Activated CD4-positive, alpha-beta T cell treated with anti-CD3 and anti-CD28 coated beads, Interleukin-2, amount 50 U/mL, for 1 hour (primary cell): ENCODE measurements around the gene SIPA1L3.
A peak's percentile ranks its signal among the peaks of the same experiment; 100 is the strongest.
"Not testable (repeated sequence)": the region's sequence is repeated elsewhere in the genome, so short reads cannot be mapped to it uniquely, and the experiment has no call there.

Experiments used
- DNase-seq: peaks from one replicate; pipeline ENCODE4 v3.0.0-alpha.2; 2020

SIPA1L3 gene

DNA sequence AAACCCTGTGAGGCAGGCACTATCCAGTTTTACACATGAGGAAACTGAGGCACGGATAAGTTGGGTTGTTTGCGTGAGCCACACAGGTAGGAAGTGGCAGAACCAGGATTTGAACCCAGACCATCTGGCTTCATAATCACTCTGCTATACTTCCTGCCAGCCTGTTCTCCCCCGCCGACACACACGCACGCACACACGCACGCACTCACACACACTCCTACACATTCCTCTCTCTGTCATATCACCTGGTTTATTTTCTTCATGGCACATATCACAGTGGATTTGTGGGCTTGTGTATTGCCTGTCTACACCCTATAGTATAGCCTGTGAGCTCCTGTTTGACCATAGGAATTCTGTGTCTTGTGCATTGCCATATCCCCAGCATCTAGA is 140.0 kb downstream of the SIPA1L3 start:
- DNase-seq: no peak

DNA sequence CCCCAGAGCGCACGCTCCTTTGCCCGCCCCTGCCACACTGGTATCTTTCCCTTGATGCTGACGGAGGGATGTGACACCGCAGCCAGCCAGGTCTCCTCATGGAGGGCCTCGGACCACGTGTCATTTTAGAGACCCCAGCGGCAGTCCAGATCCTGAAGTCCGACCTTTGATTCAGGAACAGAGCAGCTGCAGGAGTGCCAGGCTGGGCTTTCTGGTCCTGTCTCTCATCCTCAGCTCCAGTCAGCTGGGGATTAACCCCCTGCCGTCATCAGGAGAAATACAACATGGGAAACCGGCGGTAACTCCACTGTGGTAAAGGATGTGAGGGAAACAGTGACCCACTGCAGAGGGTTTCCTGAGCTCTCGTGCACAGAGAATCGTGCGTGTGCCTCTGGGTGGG is 140.6 kb downstream of the SIPA1L3 start:
- DNase-seq: no peak

DNA sequence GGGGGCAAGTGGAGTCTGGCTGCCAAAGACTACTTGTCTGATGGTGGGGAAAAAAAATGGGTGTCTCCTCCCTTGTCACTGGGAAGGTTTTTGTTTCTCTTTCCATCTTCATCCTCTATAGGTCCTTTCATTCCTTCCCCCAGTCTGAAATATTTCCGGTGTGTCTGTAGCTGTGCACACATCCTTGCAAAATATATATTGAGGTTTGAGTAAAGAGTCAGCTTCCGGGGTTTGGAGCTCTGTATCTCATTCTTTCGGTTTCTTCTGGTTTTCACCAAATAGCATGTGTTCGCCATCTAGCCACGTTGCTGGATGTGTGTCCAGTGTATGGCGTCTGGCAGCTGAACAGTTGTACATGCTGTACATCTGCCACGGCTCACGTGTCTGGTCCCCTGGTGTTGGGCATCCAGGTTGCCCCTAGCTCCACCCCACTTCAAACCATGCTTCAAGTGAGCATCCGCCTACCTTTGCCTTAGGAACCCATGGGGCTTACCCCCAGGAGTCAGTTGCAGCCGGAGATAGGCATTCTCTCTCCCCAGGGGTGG is 142.2 kb downstream of the SIPA1L3 start:
- peak; percentile 41 for DNase-seq

DNA sequence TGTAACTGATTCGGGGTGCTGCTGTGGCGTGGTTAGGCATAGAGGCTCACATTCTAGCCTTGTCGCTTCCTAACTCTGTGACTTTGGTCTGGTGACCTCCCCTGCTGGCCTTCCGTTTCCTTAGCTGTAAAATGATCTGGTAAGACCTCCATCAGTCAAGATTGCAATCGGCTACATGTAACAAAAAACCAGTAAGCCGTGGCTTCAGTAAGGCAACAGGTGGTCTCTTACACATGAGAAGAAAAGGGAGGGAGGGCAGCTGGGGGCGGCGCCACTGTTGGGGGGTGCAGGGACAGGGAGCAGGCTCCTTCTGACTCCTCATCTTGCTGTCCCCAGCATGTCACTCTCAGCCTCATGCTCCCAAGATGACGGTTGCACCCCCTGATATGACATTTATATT is 148.0 kb downstream of the SIPA1L3 start:
- DNase-seq: no peak

DNA sequence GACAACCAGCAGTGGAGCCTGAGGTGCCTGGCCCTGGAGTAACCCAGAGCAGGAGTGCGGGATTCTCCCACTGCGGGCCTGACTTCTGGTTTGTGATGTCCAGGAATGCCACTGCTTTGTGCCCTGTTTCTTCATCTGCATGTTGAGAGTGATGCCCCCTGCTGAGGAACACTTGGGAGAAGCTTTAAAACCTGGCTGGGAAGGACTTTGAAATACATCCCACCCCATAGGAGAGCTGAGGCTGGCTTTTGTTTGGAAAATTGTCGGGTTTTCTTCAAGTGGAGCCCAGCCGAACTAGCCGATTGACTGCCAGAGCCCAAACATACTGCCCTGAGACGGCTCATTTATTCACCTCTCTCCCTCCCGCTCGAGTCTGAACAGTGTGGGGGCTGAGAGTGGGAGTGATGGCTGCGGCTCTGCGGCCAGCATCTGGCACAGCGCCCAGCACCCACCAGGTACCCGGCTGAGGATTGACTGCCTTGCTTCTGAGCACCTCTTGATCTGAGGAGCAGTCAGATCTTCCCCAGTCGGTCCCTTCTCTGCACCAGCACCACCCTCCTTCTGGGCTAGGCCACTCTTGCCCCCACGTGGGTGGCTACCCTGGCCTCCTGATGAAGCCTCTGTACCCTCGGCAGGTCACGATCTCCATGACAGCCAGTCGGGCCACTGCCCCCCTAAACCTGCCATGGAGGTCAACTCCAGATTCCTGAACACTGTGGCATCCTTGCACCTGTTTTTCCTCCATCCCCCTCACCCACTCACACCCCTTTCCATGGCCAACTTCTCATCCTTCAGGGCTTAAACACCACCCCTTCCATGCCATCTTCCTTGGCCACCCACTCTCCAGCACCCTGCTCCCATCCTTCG is 148.9 kb downstream of the SIPA1L3 start:
- DNase-seq: no peak

DNA sequence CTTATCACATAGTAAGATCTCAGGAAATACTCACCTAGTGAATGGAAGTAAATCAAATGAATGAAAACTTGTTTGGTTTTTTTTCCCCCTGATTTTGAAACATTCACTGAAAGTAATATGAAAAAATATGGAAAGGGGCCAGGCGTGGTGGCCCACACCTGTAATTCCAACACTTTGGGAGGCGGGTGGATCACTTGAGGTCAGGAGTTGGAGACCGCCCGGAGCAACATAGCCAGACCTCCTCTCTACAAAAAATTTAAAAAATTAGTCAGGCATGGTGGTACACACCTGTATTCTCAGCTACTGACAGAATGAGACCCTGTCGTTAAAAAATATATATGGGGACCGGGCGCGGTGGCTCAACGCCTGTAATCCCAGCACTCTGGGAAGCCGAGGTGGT is 149.6 kb downstream of the SIPA1L3 start:
- DNase-seq: no peak

DNA sequence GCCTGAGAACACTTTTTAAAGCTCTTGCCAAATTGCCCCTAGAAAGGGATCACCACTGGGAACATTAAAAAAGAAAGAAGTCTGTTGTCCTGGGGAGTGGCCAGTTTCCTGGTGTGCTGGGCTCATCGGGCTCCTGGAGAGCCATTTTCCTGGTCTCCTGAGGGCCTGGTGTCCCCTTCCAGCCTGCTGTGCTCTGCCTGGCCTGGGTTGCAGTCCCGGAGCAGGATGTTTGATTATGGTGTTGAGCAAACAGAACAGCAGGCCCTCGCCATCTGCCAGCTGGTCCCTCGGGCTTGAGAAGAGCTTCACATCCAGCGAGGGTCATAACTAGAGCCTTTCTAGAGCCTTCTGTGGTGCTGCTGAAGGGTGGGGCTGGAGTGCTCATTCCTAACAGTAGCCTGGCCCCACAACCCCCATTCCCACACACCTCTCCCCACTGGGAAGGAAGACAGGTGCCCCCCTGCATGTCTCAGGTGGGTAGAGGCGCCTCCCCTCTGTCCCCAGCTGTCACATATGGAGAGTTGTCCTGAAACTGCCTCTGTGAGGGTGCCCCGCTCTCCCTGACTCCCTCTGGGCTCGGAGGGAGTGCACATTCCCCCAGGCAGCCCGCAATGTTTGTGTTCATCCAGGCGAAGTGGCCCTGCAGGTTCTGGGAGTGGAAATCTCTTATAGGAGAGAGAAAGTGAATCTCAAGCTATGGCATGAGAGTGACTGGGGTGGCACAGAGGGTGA is 151.1 kb downstream of the SIPA1L3 start:
- DNase-seq: no peak

DNA sequence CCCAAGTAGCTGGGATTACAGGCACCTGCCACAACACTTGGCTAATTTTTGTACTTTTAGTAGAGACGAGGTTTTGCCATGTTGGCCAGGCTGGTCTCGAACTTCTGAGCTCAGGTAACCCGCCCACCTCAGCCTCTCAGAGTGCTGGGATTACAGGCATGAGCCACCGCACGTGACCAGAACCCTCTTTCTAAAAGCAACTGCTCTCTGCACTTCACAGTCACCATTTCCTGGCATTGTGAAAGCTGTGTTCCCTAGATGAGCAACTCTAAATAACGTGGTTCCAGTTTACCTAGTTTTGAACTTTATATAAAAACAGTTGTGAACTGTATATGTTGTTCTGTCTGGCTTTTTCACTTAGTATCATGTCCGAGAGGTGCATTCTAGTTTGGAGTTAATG is 152.9 kb downstream of the SIPA1L3 start:
- DNase-seq: no peak

DNA sequence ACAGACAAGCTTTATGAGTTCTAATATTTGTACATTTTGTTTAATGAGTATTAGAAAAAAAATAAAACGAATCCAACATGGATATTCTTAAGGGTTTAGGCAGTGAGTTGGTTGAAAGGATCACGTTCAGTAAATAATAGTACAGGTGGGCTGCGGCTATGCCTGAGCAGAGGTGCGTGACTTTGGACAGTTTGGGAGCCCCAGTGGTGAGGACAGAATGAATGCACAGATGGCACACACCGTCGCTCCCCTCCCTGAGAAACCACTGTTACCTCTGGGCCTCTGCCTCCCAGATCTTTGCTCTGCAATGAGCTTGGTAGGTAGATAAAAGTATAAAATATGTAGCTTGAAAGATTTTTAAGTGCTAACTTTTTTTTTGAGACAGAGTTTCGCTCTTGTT is 153.3 kb downstream of the SIPA1L3 start:
- no peak for DNase-seq

DNA sequence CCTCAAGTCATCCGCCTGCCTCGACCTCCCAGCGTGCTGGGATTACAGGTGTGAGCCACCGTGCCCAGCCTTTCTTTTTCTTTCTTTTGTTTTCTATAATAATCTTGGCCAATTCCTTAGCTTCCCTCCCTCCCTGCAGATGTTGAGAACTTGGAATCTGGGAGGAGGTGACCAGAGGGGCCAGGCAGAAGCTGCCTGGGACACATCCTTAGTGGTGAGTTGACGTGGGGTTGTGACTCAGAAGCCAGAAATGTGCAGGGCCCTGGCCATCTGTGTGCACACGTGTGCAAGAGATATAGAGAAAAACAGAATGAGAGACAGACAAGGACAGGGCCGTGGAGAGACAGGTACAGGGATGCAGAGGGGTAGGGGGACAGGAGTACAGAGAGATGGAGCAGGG is 154.3 kb downstream of the SIPA1L3 start:
- DNase-seq: no peak

DNA sequence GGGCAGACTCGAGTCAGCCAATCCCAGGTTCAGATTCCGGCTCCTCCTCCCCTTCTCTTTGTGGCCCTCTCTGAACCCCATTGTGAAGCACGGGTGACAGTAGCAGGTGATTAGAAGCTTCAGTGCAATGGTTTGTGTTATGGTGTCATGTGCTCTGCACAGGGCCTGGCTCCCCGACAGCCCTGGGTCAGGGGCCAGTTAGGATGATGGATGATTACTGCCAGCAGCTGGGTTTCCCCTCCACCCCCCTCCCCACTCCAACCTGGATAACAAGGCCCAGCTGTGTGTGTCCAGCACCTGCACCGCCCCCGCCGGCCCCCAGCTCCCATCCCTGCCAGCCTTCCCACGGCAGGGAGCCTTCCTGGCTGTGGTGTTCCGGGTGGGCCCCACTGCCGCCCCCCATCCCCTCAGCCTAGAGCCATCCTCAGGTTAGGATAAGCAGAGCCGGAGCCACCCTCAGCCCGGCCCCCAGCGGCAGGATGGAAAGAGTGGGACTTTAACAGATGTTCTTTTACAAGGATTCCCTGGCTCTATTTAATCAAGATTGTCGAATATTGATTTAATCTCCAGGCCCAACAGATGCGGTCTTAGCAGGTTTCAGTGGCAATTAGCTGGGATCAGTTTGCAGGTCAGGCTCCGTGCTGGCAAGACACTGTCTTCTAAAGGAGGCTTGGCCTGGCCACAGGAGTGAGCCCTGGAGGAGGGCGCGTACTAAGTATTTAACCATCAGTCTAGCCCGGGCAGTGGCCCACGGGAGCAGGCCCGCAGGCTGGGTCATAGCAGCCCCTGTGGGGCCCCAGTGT is 156.2 kb downstream of the SIPA1L3 start:
- DNase-seq: no peak

DNA sequence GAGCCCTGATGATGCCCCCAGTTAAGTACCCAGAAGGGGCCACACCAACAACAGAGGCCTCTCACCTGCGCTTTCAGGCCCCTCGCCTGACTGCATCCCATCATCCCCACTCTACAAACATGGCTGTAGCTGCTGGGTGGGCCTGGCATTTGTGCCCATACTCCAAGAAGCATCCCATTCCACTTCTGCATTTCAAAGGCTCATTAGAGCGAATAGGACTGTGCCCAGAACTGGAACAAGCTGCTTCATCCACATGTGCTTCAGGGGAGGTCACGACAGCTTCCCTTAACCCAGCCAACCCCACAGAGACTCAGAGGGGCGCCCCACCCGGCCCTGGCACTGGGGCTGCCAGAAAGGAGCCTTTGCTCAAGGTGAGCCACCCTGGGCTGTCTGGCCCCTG is 156.9 kb downstream of the SIPA1L3 start:
- no peak for DNase-seq

DNA sequence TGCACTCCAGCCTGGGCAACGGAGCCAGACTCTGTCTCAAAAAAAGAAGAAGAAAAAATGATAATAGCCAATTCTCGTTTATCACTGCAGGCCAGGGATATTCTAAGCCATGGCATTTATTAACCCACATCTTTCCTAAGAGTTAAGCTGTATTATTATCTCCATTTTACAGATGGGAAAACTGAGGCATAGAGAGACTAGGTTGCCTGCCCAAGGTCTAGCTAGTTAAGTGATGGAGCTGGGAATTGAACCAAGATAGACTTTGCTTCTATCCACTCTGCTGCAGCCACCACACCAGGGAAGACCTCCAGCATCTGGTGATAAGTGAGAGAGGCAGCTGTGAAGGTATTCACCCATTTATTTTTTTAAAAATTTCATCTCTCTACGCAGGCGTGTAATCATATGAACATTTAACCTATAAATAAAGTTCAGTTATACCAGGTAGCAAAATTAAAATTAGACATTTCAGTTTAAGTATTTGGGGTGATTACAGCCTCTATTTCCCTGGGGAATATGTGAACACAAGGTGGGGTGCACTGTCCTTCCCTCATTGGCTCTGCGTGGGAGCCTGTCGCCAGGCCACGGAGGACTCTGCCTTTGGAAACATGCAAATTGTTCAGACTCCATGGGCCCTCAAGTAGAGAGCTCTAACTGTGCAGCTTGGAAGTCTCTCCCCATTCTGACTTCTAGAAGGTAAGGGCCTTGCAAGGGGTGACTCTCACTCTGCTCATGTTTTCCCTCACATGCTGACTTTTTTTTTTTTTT is 157.8 kb downstream of the SIPA1L3 start:
- no peak for DNase-seq

DNA sequence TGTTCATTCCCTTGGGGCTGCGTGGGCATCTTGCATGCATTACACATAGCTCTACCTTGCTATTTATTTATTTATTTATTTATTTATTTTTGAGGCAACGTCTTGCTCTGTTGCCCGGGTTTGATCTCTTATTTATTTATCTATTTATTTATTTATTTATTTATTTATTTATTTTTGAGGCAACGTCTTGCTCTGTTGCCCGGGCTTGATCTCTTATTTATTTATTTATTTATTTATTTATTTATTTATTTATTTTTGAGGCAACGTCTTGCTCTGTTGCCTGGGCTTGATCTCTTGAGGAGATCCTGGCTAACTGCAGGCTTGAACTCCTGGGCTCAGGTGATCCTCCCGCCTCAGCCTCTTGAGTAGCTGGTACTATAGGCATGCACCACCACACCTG is 158.8 kb downstream of the SIPA1L3 start:
- DNase-seq: not testable (repeated sequence)

DNA sequence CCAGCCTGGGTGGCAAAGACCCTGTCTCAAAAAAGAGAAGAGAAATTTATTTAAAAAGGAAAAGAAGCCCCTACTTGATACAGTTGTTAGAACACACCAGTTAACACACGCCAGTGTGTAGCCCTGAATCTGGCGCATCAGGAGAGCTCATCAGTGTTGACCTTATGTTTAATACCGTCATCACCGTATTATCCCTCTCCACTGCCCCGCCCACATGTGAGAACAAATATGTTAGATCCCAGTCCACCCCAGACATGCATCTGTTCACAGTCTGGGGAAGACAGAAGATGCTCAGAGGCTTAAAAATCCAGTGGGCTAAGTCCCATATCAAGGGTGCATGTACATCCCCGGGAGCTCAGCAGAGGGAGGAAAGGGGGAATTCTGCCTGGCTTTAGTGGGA is 161.8 kb downstream of the SIPA1L3 start:
- no peak for DNase-seq

DNA sequence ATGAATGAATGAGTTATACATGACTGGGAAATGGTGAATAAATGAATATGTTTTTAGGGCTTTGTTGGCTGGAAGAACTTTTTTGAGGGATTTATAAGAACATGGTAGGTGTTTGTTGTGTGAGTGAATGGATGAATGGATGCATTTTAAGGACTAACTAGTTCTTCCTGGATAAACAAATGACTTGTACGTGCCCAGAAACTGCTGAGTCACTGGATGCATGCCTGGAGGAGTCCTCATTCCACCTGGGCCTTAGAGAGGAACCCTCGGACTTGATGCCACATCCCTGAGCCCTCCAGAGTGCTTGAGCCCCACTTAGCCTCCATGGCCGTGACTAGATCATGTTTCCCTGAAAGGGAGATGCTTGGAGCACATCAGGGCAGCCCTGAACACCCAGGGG is 163.6 kb downstream of the SIPA1L3 start:
- no peak for DNase-seq

DNA sequence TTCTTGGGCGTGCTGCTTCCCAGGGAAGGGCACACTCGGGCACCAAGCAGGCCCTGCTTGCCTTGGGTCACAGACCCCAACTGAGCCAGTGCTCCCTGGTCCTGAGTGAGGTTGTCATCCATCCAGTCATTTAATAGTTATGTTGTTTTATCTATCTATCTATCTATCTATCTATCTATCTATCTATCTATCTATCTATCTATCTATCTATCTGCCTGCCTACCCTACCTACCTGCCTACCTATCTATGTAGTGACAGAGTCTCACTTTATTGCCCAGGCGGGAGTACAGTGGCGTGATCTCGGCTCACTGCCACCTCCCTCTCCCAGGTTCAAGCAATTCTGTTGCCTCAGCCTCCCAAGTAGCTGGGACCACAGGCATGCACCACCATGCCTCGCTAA is 164.0 kb downstream of the SIPA1L3 start:
- DNase-seq: not testable (repeated sequence)

DNA sequence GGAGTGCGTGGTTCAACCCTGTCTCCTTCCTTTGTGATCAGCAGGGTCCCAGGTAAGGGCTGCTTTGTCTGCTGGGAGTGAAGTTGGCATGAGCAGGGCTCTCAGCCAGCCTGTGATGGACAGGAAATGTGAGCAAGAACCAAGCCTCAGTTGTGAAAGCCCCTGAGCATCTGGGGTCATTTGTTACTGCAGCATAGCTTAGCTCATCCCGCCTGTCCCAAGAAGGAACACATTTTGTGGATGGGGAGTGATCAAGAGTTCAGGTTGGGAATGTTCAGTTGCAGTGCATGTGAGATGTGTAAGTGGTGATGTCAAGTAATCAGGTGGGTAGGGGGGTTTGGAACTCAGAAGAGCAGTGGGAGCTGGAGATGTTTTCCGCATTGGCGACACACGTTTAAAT is 164.6 kb downstream of the SIPA1L3 start:
- no peak for DNase-seq

DNA sequence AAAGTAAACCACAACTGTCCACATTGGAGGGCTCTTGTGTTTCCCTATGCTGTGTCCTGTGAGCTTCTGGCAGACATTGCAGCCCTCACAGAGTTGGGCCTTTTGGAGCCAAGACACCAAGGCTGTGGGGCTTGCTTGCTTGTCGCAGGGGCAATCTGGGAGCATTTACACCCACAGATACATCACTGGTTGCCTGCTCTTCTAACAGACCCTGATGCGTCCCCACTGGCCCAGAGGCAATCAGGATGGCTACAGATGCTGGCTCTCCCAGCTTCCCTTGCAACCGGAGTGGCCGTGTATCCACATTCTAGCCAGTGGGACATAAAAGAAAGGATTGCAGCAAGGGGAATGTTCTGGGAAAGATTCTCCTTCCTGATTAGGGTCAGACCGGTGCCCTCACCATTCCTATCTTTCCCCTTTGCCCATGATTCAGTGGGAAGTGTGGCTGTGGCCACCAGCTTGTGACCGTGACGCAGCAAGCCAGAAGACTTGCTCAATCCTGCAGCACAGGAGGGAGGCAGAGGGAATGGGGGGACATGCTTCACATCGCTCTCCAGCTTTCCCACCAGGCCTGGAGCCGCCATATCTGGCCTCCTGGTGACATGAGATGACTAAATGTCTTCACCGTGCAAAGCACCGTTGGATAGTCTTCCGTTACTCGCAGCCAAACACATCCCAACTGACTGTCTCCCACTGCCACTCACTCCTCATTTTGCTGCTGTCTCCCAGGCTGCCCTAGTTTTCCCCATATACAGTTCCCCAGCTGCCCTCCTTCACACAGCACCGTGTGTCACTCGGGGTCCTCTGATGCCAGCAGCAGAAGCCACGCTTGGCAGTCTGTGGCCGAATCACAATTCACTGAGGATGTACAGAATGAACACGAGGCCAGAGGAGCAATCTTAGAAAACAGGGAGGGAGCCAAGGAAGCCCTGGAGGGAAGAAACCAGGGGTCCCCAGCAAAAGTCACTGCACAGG is 166.1 kb downstream of the SIPA1L3 start:
- no peak for DNase-seq

DNA sequence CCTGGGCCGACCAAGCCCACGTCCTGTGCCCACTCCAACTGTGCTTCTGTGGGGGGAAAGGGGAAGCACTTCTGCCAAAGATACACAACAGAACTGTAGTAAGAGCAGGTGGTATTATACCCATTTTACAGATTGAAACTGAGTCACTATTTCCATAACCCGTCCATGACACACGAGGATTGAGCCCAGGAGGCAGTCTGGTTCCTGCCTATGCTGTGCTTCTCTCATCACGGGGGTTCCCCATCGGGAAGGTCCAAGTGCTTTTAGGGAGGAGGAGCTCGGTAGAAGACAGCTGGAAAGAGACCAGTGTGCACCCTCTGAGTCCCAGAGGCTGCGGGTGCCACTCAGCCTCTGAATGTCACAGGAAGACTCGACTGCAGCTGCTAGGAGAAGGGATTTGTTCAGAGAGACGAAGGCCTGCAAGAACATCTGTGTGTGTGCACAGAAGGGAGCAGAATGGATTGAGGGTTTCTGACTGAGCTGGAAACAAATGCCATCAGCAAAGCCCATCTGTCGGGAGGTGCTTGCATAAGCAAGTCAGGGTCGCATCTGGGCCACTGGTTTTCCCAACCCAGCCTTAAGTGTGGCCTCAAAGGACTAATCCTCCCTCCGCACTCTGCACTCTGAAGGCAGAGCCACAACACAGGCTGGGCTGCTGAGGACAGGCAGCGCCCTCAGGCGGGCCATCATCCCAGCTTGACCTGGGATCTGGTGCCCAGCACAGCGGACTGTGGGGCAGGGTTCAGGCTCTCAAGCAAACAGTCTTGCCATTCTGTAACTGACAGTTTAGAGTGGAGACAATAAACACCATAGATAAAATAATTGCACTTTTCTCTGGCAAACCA is 167.1 kb downstream of the SIPA1L3 start:
- DNase-seq: no peak
